Small intestine (tissue), 7 donors: Measurements from ENCODE around the gene FGF9. TPM values are rescaled to one million over a fixed set of nuclear protein-coding genes. Genes with fewer than 3 reads are reported as not detected.

ENCODE experiments used
- DNase-seq, 2 donors: peaks; one replicate each; pipeline versions ENCODE4 v3.0.0 to v3.0.0-alpha.2; 2013
- FAIRE-seq: peaks from 2 replicates; lab custom pipeline; 2012; peaks lifted over from hg19 to GRCh38; lab: Jason Lieb, UNC
- H3K27ac ChIP-seq, 3 donors: one replicate each; pipeline ENCODE4 v1.5.1; 2013; ENCODE audit warnings: low read length in 2 of 3, mild to moderate bottlenecking in 2 of 3, control low read depth in 1 of 3, inconsistent platforms in 1 of 3, low read depth in 1 of 3, moderate library complexity in 1 of 3
- H3K27me3 ChIP-seq, 3 donors: one replicate each; pipeline ENCODE4 v1.6.1; 2013; ENCODE audit warnings: low read length in 3 of 3, inconsistent platforms in 1 of 3; ENCODE audit not compliant: control insufficient read depth in 3 of 3, insufficient read depth in 3 of 3
- H3K36me3 ChIP-seq, 3 donors: one replicate each; pipeline ENCODE4 v1.6.1; 2013; ENCODE audit warnings: low read length in 3 of 3, inconsistent platforms in 1 of 3, low read depth in 1 of 3, mild to moderate bottlenecking in 1 of 3, moderate library complexity in 1 of 3; ENCODE audit not compliant: control insufficient read depth in 3 of 3, insufficient read depth in 2 of 3
- H3K4me1 ChIP-seq, 3 donors: one replicate each; pipeline ENCODE4 v1.6.1; 2013; ENCODE audit warnings: low read length in 2 of 3, inconsistent platforms in 1 of 3, low read depth in 1 of 3, mild to moderate bottlenecking in 1 of 3, moderate library complexity in 1 of 3; ENCODE audit not compliant: control insufficient read depth in 3 of 3, insufficient read depth in 2 of 3
- H3K4me3 ChIP-seq, 3 donors: one replicate each; pipeline ENCODE4 v1.5.1; 2013; ENCODE audit warnings: low read length in 3 of 3, control low read depth in 1 of 3, inconsistent platforms in 1 of 3, low read depth in 1 of 3, mild to moderate bottlenecking in 1 of 3, moderate library complexity in 1 of 3
- H3K9me3 ChIP-seq, 2 donors: one replicate each; pipeline ENCODE4 v1.6.1; 2013; ENCODE audit warnings: low read depth in 1 of 2, low read length in 1 of 2; ENCODE audit not compliant: control insufficient read depth in 2 of 2, insufficient read depth in 1 of 2
- WGBS, 3 donors: extraction: QIAGEN DNeasy Blood & Tissue Kit; methylation state at CpG; one replicate each; pipeline ENCODE4 v1.1.7; 2013; 5-methylcytosine and 5-hydroxymethylcytosine counted together
- polyA plus RNA-seq, 4 donors: library from polyadenylated mRNA; stranded (reverse) in 3 of 4; unstranded in 1 of 4; fragments of 200-250 nt in 3 of 4; fragments of 120-200 nt in 1 of 4; gene quantifications; one replicate each; pipeline versions ENCODE4 v1.2.1 to v1.2.3, GENCODE V29; 2013
- donor health status: healthy with polysubstance abuse.
- donor health status: control.
- donor health status: control.
- donor health status: Bipolar disorder and iron deficiency.
- donor health status: healthy.

The FGF9 gene
- polyA plus RNA-seq, 4 donors: 0.22 to 15.2 (median 0.34) TPM

GRCh38 chr13:21703846-21704245 is 33.0 kb downstream of the FGF9 start:
- no peak overlapping the region for H3K27ac ChIP-seq
- no peaks in the 10 kb centered on the region for H3K4me1 ChIP-seq
- DNase-seq (no peak), FAIRE-seq (no peak)
- H3K4me3 ChIP-seq: no peak overlapping the region
- H3K27me3 ChIP-seq: no peaks in the 10 kb centered on the region
- WGBS, 3 donors: 75 to 79% (median 78%) methylated on average over 4 of the region's 4 CpGs
- H3K9me3 ChIP-seq: no peaks in the 10 kb centered on the region
- H3K36me3 ChIP-seq: peaks cover 0 to 8% (median 0%) of the 10 kb centered on the region in 3 donors

GRCh38 chr13:21707586-21707985 is 36.7 kb downstream of the FGF9 start:
- DNase-seq (no peak), FAIRE-seq (no peak)
- no peak overlapping the region for H3K27ac ChIP-seq
- peaks cover 0 to 5% of the 10 kb centered on the region in 2 donors for H3K9me3 ChIP-seq
- H3K36me3 ChIP-seq: no peaks in the 10 kb centered on the region
- no peaks in the 10 kb centered on the region for H3K27me3 ChIP-seq
- H3K4me1 ChIP-seq: no peaks in the 10 kb centered on the region
- WGBS, 3 donors: 71 to 86% (median 81%) methylated on average over 3 of the region's 3 CpGs
- no peak overlapping the region for H3K4me3 ChIP-seq

GRCh38 chr13:21709697-21710096 is 38.8 kb downstream of the FGF9 start:
- H3K4me3 ChIP-seq: no peak overlapping the region
- no peaks in the 10 kb centered on the region for H3K4me1 ChIP-seq
- H3K27ac ChIP-seq: no peak overlapping the region
- peaks cover 0 to 5% of the 10 kb centered on the region in 2 donors for H3K9me3 ChIP-seq
- FAIRE-seq (no peak), DNase-seq (no peak)
- H3K36me3 ChIP-seq: no peaks in the 10 kb centered on the region
- 54 to 75% (median 60%) methylated on average over 1 of the region's 1 CpG for WGBS, 3 donors
- no peaks in the 10 kb centered on the region for H3K27me3 ChIP-seq

DNA sequence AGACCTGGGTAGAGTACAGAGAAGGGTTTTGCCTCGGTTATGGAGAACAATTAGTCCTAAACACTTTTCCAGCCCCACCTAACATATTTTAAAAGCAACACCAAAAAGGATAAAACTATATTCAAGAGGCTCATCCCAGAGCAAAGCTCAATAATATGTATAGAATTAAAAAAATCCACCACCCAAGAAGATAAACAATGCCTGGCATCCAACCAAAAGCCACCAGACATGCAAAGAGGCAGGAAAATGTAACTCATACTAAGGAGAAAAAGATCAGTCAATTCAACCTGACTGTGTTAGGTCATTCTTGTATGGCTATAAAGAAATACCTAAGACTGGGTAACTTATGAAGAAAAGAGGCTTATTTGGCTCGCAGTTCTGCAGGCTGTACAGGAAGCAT is 39.3 kb downstream of the FGF9 start:
- 81 to 92% (median 83%) methylated on average over 2 of the region's 2 CpGs for WGBS, 3 donors
- H3K4me1 ChIP-seq: no peaks in the 10 kb centered on the region
- H3K4me3 ChIP-seq: no peak overlapping the region
- DNase-seq: no peak
- no peaks in the 10 kb centered on the region for H3K36me3 ChIP-seq
- H3K27me3 ChIP-seq: no peaks in the 10 kb centered on the region
- H3K9me3 ChIP-seq: peaks cover 0 to 5% of the 10 kb centered on the region in 2 donors
- no peak for FAIRE-seq
- H3K27ac ChIP-seq: no peak overlapping the region

DNA sequence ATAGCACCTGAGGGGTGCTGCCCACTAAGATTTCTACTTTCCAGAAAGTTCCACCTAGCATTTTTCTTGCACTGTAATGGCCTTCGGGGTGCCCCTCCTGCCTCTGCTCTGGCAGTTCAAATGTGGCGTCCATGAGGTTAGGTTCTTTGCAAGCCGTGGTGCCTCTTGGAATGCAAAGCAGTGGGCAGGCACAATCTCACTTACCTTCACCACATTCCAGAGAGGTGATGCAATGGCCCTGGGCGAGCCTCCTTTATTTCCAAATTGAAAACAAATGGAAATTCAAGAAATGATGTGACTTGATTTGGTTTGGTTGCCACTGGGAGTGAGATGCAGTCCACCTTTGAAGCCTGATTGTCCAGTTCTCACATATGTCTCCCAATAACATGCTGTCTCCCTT is 46.9 kb downstream of the FGF9 start:
- 69 to 77% (median 73%) methylated on average over 4 of the region's 4 CpGs for WGBS, 3 donors
- Histone ChIP-seq H3K9me3 (no peaks in the 10 kb centered on the region), H3K27ac (no peak overlapping the region), H3K27me3 (no peaks in the 10 kb centered on the region), H3K4me3 (no peak overlapping the region), H3K4me1 (no peaks in the 10 kb centered on the region), H3K36me3 (no peaks in the 10 kb centered on the region)
- no peak for DNase-seq
- FAIRE-seq: no peak

DNA sequence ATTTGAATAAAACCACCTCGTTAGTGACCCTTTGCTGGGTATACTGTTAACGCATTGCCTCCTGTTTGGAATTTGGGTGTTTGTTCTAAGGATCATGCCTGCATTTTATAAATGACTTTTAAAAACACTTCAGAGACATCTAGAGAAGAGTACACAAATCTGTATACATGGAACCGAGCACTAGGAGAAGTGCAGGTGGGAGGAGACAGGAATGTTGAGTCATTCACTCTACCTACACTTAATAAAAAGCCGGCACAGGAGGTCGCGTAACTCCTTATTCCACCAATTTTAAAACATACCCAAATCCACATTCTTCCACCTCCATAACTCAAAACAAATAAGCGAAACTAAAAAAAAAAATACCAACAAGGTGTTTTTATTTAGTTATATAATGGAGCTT is 48.6 kb downstream of the FGF9 start:
- H3K27ac ChIP-seq: no peak overlapping the region
- no peaks in the 10 kb centered on the region for H3K9me3 ChIP-seq
- H3K36me3 ChIP-seq: no peaks in the 10 kb centered on the region
- FAIRE-seq (no peak), DNase-seq (no peak)
- H3K4me3 ChIP-seq: no peak overlapping the region
- H3K27me3 ChIP-seq: no peaks in the 10 kb centered on the region
- H3K4me1 ChIP-seq: no peaks in the 10 kb centered on the region
- 76 to 79% (median 78%) methylated on average over 7 of the region's 7 CpGs for WGBS, 3 donors

GRCh38 chr13:21723807-21724505 is 53.1 kb downstream of the FGF9 start:
- no peaks in the 10 kb centered on the region for H3K27me3 ChIP-seq
- DNase-seq (no peak), FAIRE-seq (no peak)
- H3K36me3 ChIP-seq: no peaks in the 10 kb centered on the region
- H3K4me1 ChIP-seq: no peaks in the 10 kb centered on the region
- 76 to 91% (median 89%) methylated on average over 17 of the region's 17 CpGs for WGBS, 3 donors
- no peak overlapping the region for H3K27ac ChIP-seq
- no peak overlapping the region for H3K4me3 ChIP-seq
- H3K9me3 ChIP-seq: no peaks in the 10 kb centered on the region

- FAIRE-seq (no peak), DNase-seq (no peak)
- no peak overlapping the region for H3K4me3 ChIP-seq
- 81 to 88% (median 81%) methylated on average over 9 of the region's 9 CpGs for WGBS, 3 donors
- H3K4me1 ChIP-seq: peaks cover 0 to 17% (median 2%) of the 10 kb centered on the region in 3 donors
- H3K27me3 ChIP-seq: no peaks in the 10 kb centered on the region
- H3K36me3 ChIP-seq: no peaks in the 10 kb centered on the region
- H3K9me3 ChIP-seq: peaks cover 0 to 5% of the 10 kb centered on the region in 2 donors
- no peak overlapping the region for H3K27ac ChIP-seq
Observed at GRCh38 chr13:21730186-21730880, 59.5 kb downstream of the FGF9 start.
